ENCODE results near the gene AGBL3. TPM values are rescaled to one million over a fixed set of nuclear protein-coding genes. Genes with fewer than 3 reads are reported as not detected.

The AGBL3 gene
- total and polyA plus RNA-seq, 2 of the 8 experiments (the other 6 are each of a cell fraction or from before 2014, with no cell fraction given), result 1.1 to 1.9 TPM

DNA sequence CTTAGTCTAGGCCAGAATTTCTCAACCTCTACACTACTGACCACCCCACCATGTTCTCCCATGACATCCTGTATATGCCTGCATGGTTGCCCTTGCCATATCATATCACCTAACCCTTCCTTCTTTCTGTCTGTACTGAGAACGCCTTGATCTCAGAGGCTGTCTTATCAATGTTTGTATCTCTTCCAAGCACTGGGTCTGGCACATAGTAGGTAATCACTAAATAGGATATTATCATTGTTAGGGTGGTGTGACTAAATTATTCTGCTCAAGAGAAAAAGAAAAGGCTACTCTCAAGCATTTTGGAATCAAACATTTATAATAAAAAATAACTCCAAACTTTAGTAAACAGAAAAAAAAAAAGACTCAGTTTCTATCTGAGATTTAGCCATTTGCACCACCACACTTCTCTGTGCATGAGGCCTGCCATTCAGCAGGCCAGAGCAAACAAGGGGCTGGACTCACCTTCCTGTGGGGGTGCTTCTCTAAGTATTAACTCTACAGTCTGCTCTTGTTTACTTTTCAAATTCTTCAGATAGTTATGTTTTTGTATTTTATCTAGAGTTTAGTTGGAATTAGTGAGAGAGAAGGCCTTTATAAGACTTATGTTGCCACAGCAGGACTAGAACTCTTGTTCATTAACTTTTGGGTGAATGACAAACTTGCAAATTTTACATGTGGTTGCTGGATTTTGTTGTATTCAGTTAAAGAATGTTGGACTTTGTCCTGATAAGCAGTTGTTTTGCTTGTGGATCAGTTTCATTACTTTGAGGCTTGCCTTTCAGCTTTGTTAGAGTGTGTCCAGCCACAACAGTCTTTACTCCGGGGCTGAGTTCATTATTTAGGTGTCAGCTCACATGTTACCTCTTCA lies 5.4 kb downstream of the AGBL3 start:
- H3K56ac ChIP-seq (replicated peaks; ENCODE audit: insufficient read length, low read depth, low read length), result no peak overlapping the region
- H3K9ac ChIP-seq (replicated peaks in 1 of 4; ENCODE audit: extremely low read depth in 1 of 4, low read depth in 3 of 4, low read length in 3 of 4), result no peak overlapping the region
- H3K4me1 ChIP-seq (replicated peaks in 1 of 4; ENCODE audit: control insufficient read depth in 3 of 4, insufficient read depth in 4 of 4, low read length in 3 of 4), result no peaks in the 10 kb centered on the region
- no peak overlapping the region for H3K27ac ChIP-seq (ENCODE audit: low read depth, low read length)
- no peak overlapping the region for H3K4ac ChIP-seq (replicated peaks; ENCODE audit: insufficient read length, low read depth, low read length)
- H4K20me1 ChIP-seq (replicated peaks in 1 of 2; ENCODE audit: control insufficient read depth in 1 of 2, insufficient read depth in 2 of 2, low read length in 2 of 2), result no peaks in the 10 kb centered on the region
- H2AK5ac ChIP-seq (ENCODE audit: low read depth, low read length), result no peak overlapping the region
- no peak overlapping the region for H2BK120ac ChIP-seq (replicated peaks; ENCODE audit: low read depth, low read length)
- H3K18ac ChIP-seq (ENCODE audit: extremely low read depth, low read length), result no peak overlapping the region
- no peak overlapping the region for H4K91ac ChIP-seq (replicated peaks; ENCODE audit: insufficient read length, low read length)
- H3K36me3 ChIP-seq (ENCODE audit: control insufficient read depth in 2 of 4, insufficient read depth in 4 of 4, low read length in 3 of 4), result peaks cover 0 to 17% (median 8%) of the 10 kb centered on the region in 4 experiments; a peak in 5 of 8 replicates
- FAIRE-seq, result no peak
- no peak for DNase-seq (ENCODE audit: low read depth in 1 of 2, low spot score in 2 of 2)
- H3K79me1 ChIP-seq (ENCODE audit: low read depth, low read length), result no peaks in the 10 kb centered on the region; the same call in 1 of the 2 replicates
- no peaks in the 10 kb centered on the region for H3K27me3 ChIP-seq (replicated peaks in 1 of 4; ENCODE audit: control insufficient read depth in 3 of 4, extremely low read depth in 1 of 4, insufficient read depth in 3 of 4, low read length in 3 of 4)
- peaks cover 0 to 16% of the 10 kb centered on the region in 2 experiments; a peak in 2 of 4 replicates for H3K79me2 ChIP-seq (ENCODE audit: control insufficient read depth in 1 of 2, insufficient read depth in 2 of 2, low read length in 2 of 2)
- H3K23ac ChIP-seq (ENCODE audit: insufficient read length), result no peak overlapping the region
- H3K23me2 ChIP-seq (ENCODE audit: low read depth, low read length), result peaks cover 5% of the 10 kb centered on the region
- H4K5ac ChIP-seq (ENCODE audit: insufficient read length, low read depth, low read length), result no peak overlapping the region
- H3K4me3 ChIP-seq (ENCODE audit: extremely low read depth in 1 of 4, insufficient read depth in 2 of 4, low read depth in 3 of 4, low read length in 4 of 4), result no peak overlapping the region
- no peak overlapping the region for H2AFZ ChIP-seq (ENCODE audit: low read length)
- H3K14ac ChIP-seq (ENCODE audit: insufficient read length), result no peak overlapping the region
- no peak overlapping the region for H4K8ac ChIP-seq (ENCODE audit: extremely low read depth, insufficient read depth, low read length)
- no peak overlapping the region for H3K4me2 ChIP-seq (ENCODE audit: insufficient read depth in 1 of 2, low read depth in 2 of 2, low read length in 2 of 2)
- POLR2A ChIA-PET (ENCODE audit: partially characterized antibody), result no interaction called here
- H2BK20ac ChIP-seq (ENCODE audit: low read length), result no peak overlapping the region
- no peak overlapping the region for H2BK15ac ChIP-seq (ENCODE audit: low read length)
- no peaks in the 10 kb centered on the region; a peak in 1 of 4 replicates for H3K9me3 ChIP-seq (ENCODE audit: insufficient read depth in 2 of 2, low read depth in 1 of 2, low read length in 1 of 2)
- H2BK12ac ChIP-seq (ENCODE audit: low read depth, low read length), result no peak overlapping the region
- H2BK5ac ChIP-seq (ENCODE audit: low read depth, low read length), result no peak overlapping the region
- WGBS, 2 experiments (ENCODE audit: extremely low coverage in 1 of 2, insufficient coverage in 1 of 2, insufficient read length in 1 of 2, insufficient replicate concordance in 2 of 2, low coverage in 1 of 2, low lambda C conversion rate in 2 of 2, missing lambda C conversion rate in 1 of 2), result 92% methylated on average over 2 of the region's 2 CpGs; no CpG with 5 or more reads in 1 of the 2 experiments
- CTCF ChIA-PET (ENCODE audit: partially characterized antibody), result interaction anchor here (0.7 to 0.9 kb wide), 3 partner anchors 10 to 93 kb away, joined by 3 to 4 read pairs (median 3); no protein-coding TSS in a partner anchor
- TF ChIP-seq, protein P1, sequence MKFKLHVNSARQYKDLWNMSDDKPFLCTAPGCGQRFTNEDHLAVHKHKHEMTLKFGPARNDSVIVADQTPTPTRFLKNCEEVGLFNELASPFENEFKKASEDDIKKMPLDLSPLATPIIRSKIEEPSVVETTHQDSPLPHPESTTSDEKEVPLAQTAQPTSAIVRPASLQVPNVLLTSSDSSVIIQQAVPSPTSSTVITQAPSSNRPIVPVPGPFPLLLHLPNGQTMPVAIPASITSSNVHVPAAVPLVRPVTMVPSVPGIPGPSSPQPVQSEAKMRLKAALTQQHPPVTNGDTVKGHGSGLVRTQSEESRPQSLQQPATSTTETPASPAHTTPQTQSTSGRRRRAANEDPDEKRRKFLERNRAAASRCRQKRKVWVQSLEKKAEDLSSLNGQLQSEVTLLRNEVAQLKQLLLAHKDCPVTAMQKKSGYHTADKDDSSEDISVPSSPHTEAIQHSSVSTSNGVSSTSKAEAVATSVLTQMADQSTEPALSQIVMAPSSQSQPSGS (IDR thresholded peaks at IDR 0.05; ENCODE audit: low read length), result no peak
- TF ChIP-seq TEAD4 (IDR thresholded peaks at IDR 0.05; ENCODE audit: low read depth, low read length) (no peak), JUN (IDR thresholded peaks at IDR 0.05; ENCODE audit: low read depth, low read length) (no peak), USF2 (IDR thresholded peaks at IDR 0.05; ENCODE audit: low read length) (no peak), RFX5 (IDR thresholded peaks at IDR 0.05; ENCODE audit: borderline replicate concordance, low read depth, low read length) (no peak), SIRT6 (IDR thresholded peaks at IDR 0.05; ENCODE audit: low read length) (no peak), RXRA (IDR thresholded peaks at IDR 0.05; ENCODE audit: insufficient read depth, low read depth, low read length) (no peak)
- TF ChIP-seq, protein P2, sequence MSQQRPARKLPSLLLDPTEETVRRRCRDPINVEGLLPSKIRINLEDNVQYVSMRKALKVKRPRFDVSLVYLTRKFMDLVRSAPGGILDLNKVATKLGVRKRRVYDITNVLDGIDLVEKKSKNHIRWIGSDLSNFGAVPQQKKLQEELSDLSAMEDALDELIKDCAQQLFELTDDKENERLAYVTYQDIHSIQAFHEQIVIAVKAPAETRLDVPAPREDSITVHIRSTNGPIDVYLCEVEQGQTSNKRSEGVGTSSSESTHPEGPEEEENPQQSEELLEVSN (IDR thresholded peaks at IDR 0.05), result no peak

Measured in H1 (cell line).